PC-9 (cell line): Measurements from ENCODE around the gene STK10. TPM values are rescaled to one million over a fixed set of nuclear protein-coding genes. Genes with fewer than 3 reads are reported as not detected.
A peak's percentile ranks its signal among the peaks of the same experiment; 100 is the strongest.

ENCODE experiments used
- BruUV-seq: library from RNA; stranded (reverse); fragments of 400-500 nt; replicated peaks from 2 replicates; lab custom pipeline; 2021; lab: Mats Ljungman, UMichigan
- CTCF ChIA-PET: fragments of 300-600 bp; sonication (Branson Sonifier 250); formaldehyde crosslinking; loops from one replicate; lab custom pipeline; 2022; ENCODE audit warnings: antibody characterized with exemption; lab: Charles Lee
- POLR2A ChIA-PET: fragments of 300-600 bp; sonication (Branson Sonifier 250); formaldehyde crosslinking; loops from one replicate; lab custom pipeline; 2022; ENCODE audit warnings: antibody characterized with exemption; ENCODE audit not compliant: unreplicated experiment; lab: Charles Lee
- DNase-seq, 2 experiments: peaks; one replicate each; pipeline versions ENCODE4 v3.0.0 to v3.0.0-alpha.2; 2015 to 2022; ENCODE audit warnings: mixed read lengths in 1 of 2
- H2AFZ ChIP-seq: fragments of 200-600 bp; sonication (generic); 2 replicates; pipeline ENCODE4 v1.8.1; 2017; ENCODE audit warnings: antibody characterized with exemption
- H3F3A ChIP-seq: fragments of 200-600 bp; sonication (generic); 2 replicates; pipeline ENCODE4 v1.8.1; 2017; ENCODE audit warnings: antibody characterized with exemption, mild to moderate bottlenecking, low read depth; ENCODE audit not compliant: insufficient read depth
- H3K27ac ChIP-seq: fragments of 200-600 bp; sonication (generic); 2 replicates; pipeline ENCODE4 v1.6.1; 2016; ENCODE audit warnings: mixed run types
- H3K27me3 ChIP-seq: fragments of 200-600 bp; sonication (generic); 2 replicates; pipeline ENCODE4 v1.6.1; 2016; ENCODE audit warnings: low read depth, mixed run types; ENCODE audit not compliant: insufficient read depth
- H3K36me3 ChIP-seq: fragments of 200-600 bp; sonication (generic); 2 replicates; pipeline ENCODE4 v1.6.1; 2016; ENCODE audit warnings: low read depth, mixed run types
- H3K4me1 ChIP-seq: fragments of 200-600 bp; sonication (generic); replicated peaks from 2 replicates; pipeline ENCODE4 v1.6.1; 2016; ENCODE audit warnings: mixed run types; ENCODE audit not compliant: insufficient read depth
- H3K4me2 ChIP-seq: fragments of 200-600 bp; sonication (generic); 2 replicates; pipeline ENCODE4 v1.6.1; 2017; ENCODE audit warnings: mixed run types
- H3K4me3 ChIP-seq: fragments of 200-600 bp; sonication (generic); 2 replicates; pipeline ENCODE4 v1.6.1; 2016; ENCODE audit warnings: mixed run types
- H3K79me2 ChIP-seq: fragments of 200-600 bp; sonication (generic); 2 replicates; pipeline ENCODE4 v1.6.1; 2017; ENCODE audit warnings: low read depth, mixed run types
- H3K9me2 ChIP-seq: fragments of 200-600 bp; sonication (generic); 2 replicates; pipeline ENCODE4 v1.8.1; 2017; ENCODE audit warnings: mild to moderate bottlenecking; ENCODE audit not compliant: insufficient read depth
- H3K9me3 ChIP-seq: fragments of 200-600 bp; sonication (generic); 2 replicates; pipeline ENCODE4 v1.8.1; 2016; ENCODE audit warnings: low read depth; ENCODE audit not compliant: insufficient read depth
- H4K20me1 ChIP-seq: fragments of 200-600 bp; sonication (generic); 2 replicates; pipeline ENCODE4 v1.8.1; 2017; ENCODE audit not compliant: insufficient read depth
- CTCF ChIP-seq: fragments of 200-600 bp; sonication (generic); conservative IDR thresholded peaks from 2 replicates; pipeline ENCODE4 v1.6.1; 2017; ENCODE audit warnings: mixed run types, antibody characterized with exemption, mild to moderate bottlenecking, moderate library complexity
- EZH2 ChIP-seq: fragments of 200-600 bp; sonication (generic); IDR thresholded peaks from 2 replicates; pipeline ENCODE4 v1.8.0; 2017; ENCODE audit warnings: antibody characterized with exemption, low read depth
- intact Hi-C: fragments of 100-400 bp; cut with micrococcal nuclease; formaldehyde crosslinking; loops from one replicate; pipeline ENCODE4 v1.10.0; 2022; ENCODE audit not compliant: unreplicated experiment
- total RNA-seq: library from RNA; stranded (reverse); gene quantifications from 2 replicates; pipeline ENCODE4 v1.2.3, GENCODE V29; 2021

The STK10 gene
- total RNA-seq, 1 experiment from 2014 or later, result 31.5 TPM

GRCh38 chr5:172193872-172194271 lies 5.8 kb upstream of the STK10 start, which contains the start of gene EFCAB9:
Gene EFCAB9 (plus strand): TSS chr5:172194172. CDS start chr5:172194173, 1 bp downstream.
- Histone ChIP-seq H3F3A (no peaks in the 10 kb centered on the region; the same call in 1 of the 2 replicates), H3K4me2 (no peak within 1 kb of the TSS), H3K27ac (no peak within 1 kb of the TSS), H3K79me2 (no peaks in the 10 kb centered on the region), H3K9me2 (no peaks in the 10 kb centered on the region), H3K4me1 (no peaks in the 10 kb centered on the region), H3K4me3 (no peak within 1 kb of the TSS), H2AFZ (no peak within 1 kb of the TSS), H3K36me3 (no peaks in the 10 kb centered on the region), H3K27me3 (no peaks in the 10 kb centered on the region), H3K9me3 (no peaks in the 10 kb centered on the region), H4K20me1 (no peaks in the 10 kb centered on the region)
- no peak for TF ChIP-seq CTCF
- no peak for TF ChIP-seq EZH2
- DNase-seq, result no peak
- ChIA-PET POLR2A (no interaction called here), CTCF (interaction anchor here (0.6 kb wide), 1 partner anchor 135 kb away, joined by 3 read pairs; no protein-coding TSS in a partner anchor)
- intact Hi-C loops, result no loop called here
- no TSS peak for BruUV-seq

DNA sequence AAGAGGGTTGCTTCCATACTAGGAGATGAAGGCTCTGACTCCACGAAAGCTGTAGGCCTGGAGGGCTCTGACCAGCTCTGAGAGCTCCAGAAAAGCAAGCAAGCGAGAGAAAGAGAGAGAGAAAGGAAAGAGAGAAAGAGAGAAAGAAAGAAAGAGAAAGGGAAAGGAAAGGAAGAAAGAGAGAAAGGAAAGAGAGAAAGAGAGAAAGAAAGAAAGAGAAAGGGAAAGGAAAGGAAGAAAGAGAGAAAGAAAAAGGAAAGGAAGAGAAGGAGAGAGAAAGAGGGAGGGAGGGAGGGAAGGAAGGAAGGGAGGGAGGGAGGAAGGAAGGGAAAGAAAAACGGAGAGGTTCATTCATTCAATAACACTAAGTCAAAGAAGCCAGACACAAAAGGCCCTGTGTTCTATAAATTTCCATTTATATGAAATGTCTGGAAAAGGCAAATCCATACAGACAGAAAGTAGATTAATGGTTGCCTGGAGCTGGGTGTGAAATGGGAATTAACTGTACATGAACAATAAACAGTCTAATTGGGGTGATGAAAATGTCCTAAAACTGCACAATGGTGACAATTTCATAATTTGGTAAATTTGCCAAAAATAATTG lies 1.8 kb upstream of the STK10 start:
- H3K9me3 ChIP-seq, result no peaks in the 10 kb centered on the region
- no peak overlapping the region for H3K4me2 ChIP-seq
- DNase-seq, result no peak
- peaks cover 24% of the 10 kb centered on the region for H3F3A ChIP-seq
- peaks cover 21% of the 10 kb centered on the region for H3K4me1 ChIP-seq
- H3K4me3 ChIP-seq, result no peak overlapping the region
- H3K36me3 ChIP-seq, result no peaks in the 10 kb centered on the region
- intact Hi-C loops, result loop anchor here (2.0 to 5.0 kb wide), 5 partner anchors 93 to 771 kb away; partner anchors contain the start of genes FBXW11, FGF18, SH3PXD2B and UBTD2
- no peak overlapping the region for H2AFZ ChIP-seq
- H4K20me1 ChIP-seq, result peaks cover 4% of the 10 kb centered on the region; the same call in 1 of the 2 replicates
- BruUV-seq, result no TSS peak
- H3K27me3 ChIP-seq, result no peaks in the 10 kb centered on the region
- H3K79me2 ChIP-seq, result peaks cover 20% of the 10 kb centered on the region
- ChIA-PET CTCF (interaction anchor here (0.6 to 1.1 kb wide), 4 partner anchors 15 to 200 kb away, joined by 3 to 13 read pairs (median 7); no protein-coding TSS in a partner anchor), POLR2A (no interaction called here)
- TF ChIP-seq CTCF, result no peak
- TF ChIP-seq EZH2, result no peak
- H3K9me2 ChIP-seq, result no peaks in the 10 kb centered on the region
- no peak overlapping the region for H3K27ac ChIP-seq

GRCh38 chr5:172188893-172189692 lies 1.1 kb upstream of the STK10 start:
- Histone ChIP-seq H3K9me2 (no peaks in the 10 kb centered on the region), H3K4me3 (peak overlapping the region; percentile 67; the same call in 1 of the 2 replicates), H4K20me1 (peaks cover 4% of the 10 kb centered on the region; the same call in 1 of the 2 replicates), H3K4me1 (peaks cover 21% of the 10 kb centered on the region), H3K27ac (no peak overlapping the region), H3K9me3 (no peaks in the 10 kb centered on the region), H3K36me3 (no peaks in the 10 kb centered on the region), H2AFZ (peak overlapping the region; percentile 94), H3K27me3 (no peaks in the 10 kb centered on the region), H3K4me2 (peak overlapping the region; percentile 84), H3K79me2 (peaks cover 27% of the 10 kb centered on the region), H3F3A (peaks cover 25% of the 10 kb centered on the region)
- no peak for DNase-seq
- TF ChIP-seq EZH2 (no peak), CTCF (peak; percentile 4; the same call in 1 of the 2 replicates)
- BruUV-seq, result no TSS peak
- intact Hi-C loops, result loop anchor here (1.0 to 5.0 kb wide), 7 partner anchors 82 to 770 kb away; partner anchors contain the start of genes FBXW11, FGF18, SH3PXD2B and UBTD2
- ChIA-PET POLR2A (interaction anchor here (0.7 to 1.2 kb wide), 3 partner anchors 15 to 131 kb away, joined by 3 to 4 read pairs (median 4); partner anchors contain the start of gene UBTD2), CTCF (interaction anchor here (0.6 to 1.1 kb wide), 5 partner anchors 14 to 199 kb away, joined by 3 to 13 read pairs (median 5); no protein-coding TSS in a partner anchor)
